Suprapubic skin (tissue), 4 donors: ENCODE results near the gene OR7D2. TPM values are rescaled to one million over a fixed set of nuclear protein-coding genes. Genes with fewer than 3 reads are reported as not detected.

Source experiments
- DNase-seq, 2 donors: peaks; one replicate each; pipeline ENCODE4 v3.0.0-alpha.2; 2019; ENCODE audit warnings: low spot score in 2 of 2
- H3K27ac ChIP-seq: fragments of 200-600 bp; sonication (generic); one replicate; pipeline ENCODE4 v1.5.1; 2019
- H3K27me3 ChIP-seq: fragments of 200-600 bp; sonication (generic); one replicate; pipeline ENCODE4 v1.5.1; 2019
- H3K36me3 ChIP-seq: fragments of 200-600 bp; sonication (generic); one replicate; pipeline ENCODE4 v1.5.1; 2019
- H3K4me1 ChIP-seq: fragments of 200-600 bp; sonication (generic); one replicate; pipeline ENCODE4 v1.5.1; 2019
- H3K4me3 ChIP-seq: fragments of 200-600 bp; sonication (generic); one replicate; pipeline ENCODE4 v1.5.1; 2019; ENCODE audit warnings: mild to moderate bottlenecking
- H3K9me3 ChIP-seq: fragments of 200-600 bp; sonication (generic); one replicate; pipeline ENCODE4 v1.5.1; 2019
- EP300 ChIP-seq: sonication (generic); formaldehyde crosslinking; IDR thresholded peaks from one replicate; pipeline ENCODE4 v1.6.1; 2017; ENCODE audit warnings: antibody characterized with exemption
- POLR2A ChIP-seq, 2 donors: fragments of 450-650 bp; IDR thresholded peaks; one replicate each; pipeline ENCODE4 v1.6.1; 2017; ENCODE audit warnings: antibody characterized with exemption in 2 of 2, mild to moderate bottlenecking in 2 of 2, moderate library complexity in 2 of 2
- POLR2AphosphoS5 ChIP-seq, 3 donors: sonication (generic); formaldehyde crosslinking; IDR thresholded peaks; one replicate each; pipeline ENCODE4 v1.6.1; 2017; ENCODE audit warnings: antibody characterized with exemption in 3 of 3
- WGBS: methylation state at CpG from one replicate; pipeline ENCODE4 v1.1.5; 2018; 5-methylcytosine and 5-hydroxymethylcytosine counted together
- total RNA-seq, 4 donors: library from RNA; depleted of rRNA; stranded (reverse); fragments of >200 nt; gene quantifications; one replicate each; pipeline ENCODE4 v1.1.0, GENCODE V29; 2016
- TF ChIP-seq, protein P1 (sequence below), 2 donors: fragments of 200-600 bp in 1 of 2; fragments of 450-650 bp in 1 of 2; sonication (generic) in 1 of 2; IDR thresholded peaks; one replicate each; pipeline ENCODE4 v1.5.1; 2016 to 2019; ENCODE audit warnings: antibody characterized with exemption in 2 of 2, mild to moderate bottlenecking in 1 of 2, moderate library complexity in 1 of 2

OR7D2 gene
- total RNA-seq, 4 donors from 2014 or later = not detected

DNA sequence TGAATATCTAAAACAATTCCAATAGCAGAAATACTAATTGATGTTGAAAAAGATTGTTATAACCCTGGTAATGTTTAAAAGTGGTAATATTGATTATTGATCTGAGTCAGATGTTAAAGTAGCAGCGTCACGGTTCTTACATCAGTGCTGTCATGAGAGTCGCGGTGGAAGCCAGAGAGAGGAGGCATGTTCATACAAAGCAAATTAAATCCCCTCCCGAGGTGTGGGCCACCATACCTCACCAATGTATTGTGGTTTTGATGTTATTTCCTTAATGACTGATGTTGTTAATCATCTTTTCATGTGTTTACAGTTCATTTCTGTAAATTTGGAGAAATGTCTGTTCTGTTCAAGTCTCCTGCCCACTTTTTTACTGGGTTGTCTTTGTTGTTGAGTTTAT, 27.4 kb upstream of the OR7D2 start:
- TF ChIP-seq EP300 = no peak
- TF ChIP-seq, protein P1, sequence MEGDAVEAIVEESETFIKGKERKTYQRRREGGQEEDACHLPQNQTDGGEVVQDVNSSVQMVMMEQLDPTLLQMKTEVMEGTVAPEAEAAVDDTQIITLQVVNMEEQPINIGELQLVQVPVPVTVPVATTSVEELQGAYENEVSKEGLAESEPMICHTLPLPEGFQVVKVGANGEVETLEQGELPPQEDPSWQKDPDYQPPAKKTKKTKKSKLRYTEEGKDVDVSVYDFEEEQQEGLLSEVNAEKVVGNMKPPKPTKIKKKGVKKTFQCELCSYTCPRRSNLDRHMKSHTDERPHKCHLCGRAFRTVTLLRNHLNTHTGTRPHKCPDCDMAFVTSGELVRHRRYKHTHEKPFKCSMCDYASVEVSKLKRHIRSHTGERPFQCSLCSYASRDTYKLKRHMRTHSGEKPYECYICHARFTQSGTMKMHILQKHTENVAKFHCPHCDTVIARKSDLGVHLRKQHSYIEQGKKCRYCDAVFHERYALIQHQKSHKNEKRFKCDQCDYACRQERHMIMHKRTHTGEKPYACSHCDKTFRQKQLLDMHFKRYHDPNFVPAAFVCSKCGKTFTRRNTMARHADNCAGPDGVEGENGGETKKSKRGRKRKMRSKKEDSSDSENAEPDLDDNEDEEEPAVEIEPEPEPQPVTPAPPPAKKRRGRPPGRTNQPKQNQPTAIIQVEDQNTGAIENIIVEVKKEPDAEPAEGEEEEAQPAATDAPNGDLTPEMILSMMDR (IDR thresholded peaks at IDR 0.05) = no peak
- TF ChIP-seq POLR2AphosphoS5 (IDR thresholded peaks at IDR 0.05) = no peak
- no peak for TF ChIP-seq POLR2A (IDR thresholded peaks at IDR 0.05)
- Histone ChIP-seq H3K27ac (no peak overlapping the region), H3K9me3 (peaks cover 22% of the 10 kb centered on the region), H3K36me3 (peaks cover 39% of the 10 kb centered on the region), H3K27me3 (no peaks in the 10 kb centered on the region), H3K4me3 (no peak overlapping the region), H3K4me1 (no peaks in the 10 kb centered on the region)
- DNase-seq = no peak
- WGBS = 87% methylated on average over 5 of the region's 5 CpGs

DNA sequence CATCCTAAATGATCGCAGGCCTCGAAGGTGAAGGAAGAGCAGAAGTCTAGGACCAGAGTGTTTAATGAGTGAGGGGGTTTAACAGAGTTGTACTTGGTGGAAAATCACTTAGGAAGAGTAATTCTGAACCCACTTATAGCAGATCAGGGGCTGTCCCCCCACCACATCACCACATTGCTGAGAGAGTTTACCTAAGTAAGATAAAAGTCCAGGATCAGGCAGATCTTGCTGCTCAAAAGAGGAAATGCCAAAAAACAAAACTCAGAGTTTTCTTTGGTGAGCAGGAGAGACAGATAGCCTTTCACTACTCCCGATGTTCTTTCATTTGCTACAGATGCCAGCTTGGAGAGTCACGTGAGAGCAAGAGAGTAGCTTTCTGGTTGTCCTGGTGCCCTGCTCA, 23.2 kb upstream of the OR7D2 start:
- WGBS = 94% methylated on average over 4 of the region's 4 CpGs
- TF ChIP-seq POLR2AphosphoS5 (IDR thresholded peaks at IDR 0.05) (no peak), POLR2A (IDR thresholded peaks at IDR 0.05) (no peak), EP300 (no peak)
- TF ChIP-seq, protein P1 (IDR thresholded peaks at IDR 0.05) = no peak
- Histone ChIP-seq H3K27me3 (no peaks in the 10 kb centered on the region), H3K9me3 (peaks cover 18% of the 10 kb centered on the region), H3K4me3 (no peak overlapping the region), H3K4me1 (no peaks in the 10 kb centered on the region), H3K27ac (no peak overlapping the region), H3K36me3 (peaks cover 73% of the 10 kb centered on the region)
- DNase-seq = no peak

DNA sequence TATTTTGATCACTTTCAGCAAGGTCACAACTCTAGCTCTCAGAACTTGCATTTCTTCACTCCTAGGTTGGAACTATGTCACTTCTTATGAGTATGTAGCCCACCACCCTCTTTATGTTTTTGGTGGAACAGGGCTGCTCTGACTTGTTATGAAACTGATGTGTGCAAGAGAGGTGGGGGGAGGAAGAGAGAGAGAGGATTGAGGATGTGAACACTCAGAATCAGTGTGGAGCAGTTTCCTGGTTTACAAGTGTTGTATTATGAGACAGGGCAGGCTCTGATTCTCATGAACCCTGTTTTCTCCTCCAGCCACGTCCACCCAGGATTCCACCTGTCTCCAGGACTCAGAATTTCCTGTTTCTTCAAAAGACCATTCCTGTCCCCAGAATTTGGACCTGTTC, 22.5 kb upstream of the OR7D2 start:
- DNase-seq = no peak
- H3K27me3 ChIP-seq = no peaks in the 10 kb centered on the region
- H3K36me3 ChIP-seq = peaks cover 80% of the 10 kb centered on the region
- no peak overlapping the region for H3K27ac ChIP-seq
- H3K4me1 ChIP-seq = no peaks in the 10 kb centered on the region
- no peak overlapping the region for H3K4me3 ChIP-seq
- 65% methylated on average over 1 of the region's 1 CpG for WGBS
- peaks cover 26% of the 10 kb centered on the region for H3K9me3 ChIP-seq
- TF ChIP-seq POLR2AphosphoS5 (IDR thresholded peaks at IDR 0.05) (no peak), POLR2A (IDR thresholded peaks at IDR 0.05) (no peak), EP300 (no peak)
- TF ChIP-seq, protein P1 (IDR thresholded peaks at IDR 0.05) = no peak

DNA sequence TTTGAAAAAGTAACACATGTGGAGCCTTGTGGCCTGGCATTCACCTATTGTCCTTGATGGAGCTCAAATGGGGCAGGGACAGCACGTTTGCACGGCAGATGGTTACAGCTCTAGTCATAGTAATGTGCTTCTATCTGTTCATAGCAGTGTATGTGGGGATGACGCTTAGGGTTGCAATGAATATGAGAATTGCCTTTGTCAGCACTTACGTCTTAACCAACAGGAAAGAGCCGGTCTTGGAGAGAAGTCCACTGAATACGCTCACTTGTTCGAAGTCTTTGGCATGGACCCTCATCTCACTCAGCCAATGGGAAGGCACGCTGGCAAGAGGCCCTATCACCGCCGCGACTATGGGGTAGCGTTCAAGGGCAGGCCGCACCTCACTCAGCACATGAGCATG, 18.9 kb upstream of the OR7D2 start:
- no peak overlapping the region for H3K27ac ChIP-seq
- no peak overlapping the region for H3K4me3 ChIP-seq
- TF ChIP-seq POLR2AphosphoS5 (IDR thresholded peaks at IDR 0.05) = no peak
- no peak for TF ChIP-seq POLR2A (IDR thresholded peaks at IDR 0.05)
- no peak for TF ChIP-seq EP300
- TF ChIP-seq, protein P1 (IDR thresholded peaks at IDR 0.05) = no peak
- no peaks in the 10 kb centered on the region for H3K4me1 ChIP-seq
- peaks cover 25% of the 10 kb centered on the region for H3K9me3 ChIP-seq
- no peak for DNase-seq
- H3K36me3 ChIP-seq = peaks cover 96% of the 10 kb centered on the region
- no peaks in the 10 kb centered on the region for H3K27me3 ChIP-seq
- 99% methylated on average over 13 of the region's 13 CpGs for WGBS

DNA sequence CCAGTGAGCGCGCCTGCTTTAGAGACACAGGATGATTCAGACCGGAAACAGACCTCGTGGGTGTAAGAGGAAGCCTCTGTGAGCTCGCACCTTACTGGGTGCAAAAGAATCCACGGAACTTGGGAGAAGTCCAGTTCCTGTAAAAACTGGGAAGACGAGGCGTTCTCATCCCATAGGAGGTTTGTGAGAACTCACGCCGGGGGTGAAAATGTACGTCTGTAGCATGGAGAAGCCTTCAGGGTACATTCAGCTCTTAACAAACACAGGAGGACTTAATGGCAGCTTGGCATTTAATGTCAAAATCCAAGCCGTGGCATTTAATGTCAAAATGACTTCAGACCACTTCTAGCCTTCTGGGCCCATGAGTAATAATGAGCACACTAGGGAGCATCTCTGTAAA, 17.4 kb upstream of the OR7D2 start:
- Histone ChIP-seq H3K27ac (no peak overlapping the region), H3K4me3 (no peak overlapping the region), H3K27me3 (no peaks in the 10 kb centered on the region), H3K4me1 (no peaks in the 10 kb centered on the region), H3K9me3 (peaks cover 25% of the 10 kb centered on the region), H3K36me3 (peaks cover 96% of the 10 kb centered on the region)
- 96% methylated on average over 12 of the region's 12 CpGs for WGBS
- TF ChIP-seq EP300 = no peak
- no peak for TF ChIP-seq POLR2AphosphoS5 (IDR thresholded peaks at IDR 0.05)
- no peak for TF ChIP-seq POLR2A (IDR thresholded peaks at IDR 0.05)
- TF ChIP-seq, protein P1 (IDR thresholded peaks at IDR 0.05) = no peak
- no peak for DNase-seq
